GM18526 (cell line): Measurements from ENCODE around the gene GLRB.

Experiments
- POLR2A ChIP-seq: IDR thresholded peaks from 3 replicates; pipeline ENCODE4 v1.6.1; 2011; ENCODE audit not compliant: insufficient read length; ENCODE audit errors: extremely low read depth

GLRB gene

GRCh38 chr4:157075811-157076577 is at the start of gene GLRB:
TSS of gene GLRB (plus strand) at chr4:157076150. CDS start at chr4:157078025, 1,875 bp downstream.
- no peak for TF ChIP-seq POLR2A

- TF ChIP-seq POLR2A = no peak
Observed at GRCh38 chr4:157035471-157035870, 40.5 kb upstream of the GLRB start.

GRCh38 chr4:157040405-157040804 is 35.5 kb upstream of the GLRB start:
- no peak for TF ChIP-seq POLR2A

DNA sequence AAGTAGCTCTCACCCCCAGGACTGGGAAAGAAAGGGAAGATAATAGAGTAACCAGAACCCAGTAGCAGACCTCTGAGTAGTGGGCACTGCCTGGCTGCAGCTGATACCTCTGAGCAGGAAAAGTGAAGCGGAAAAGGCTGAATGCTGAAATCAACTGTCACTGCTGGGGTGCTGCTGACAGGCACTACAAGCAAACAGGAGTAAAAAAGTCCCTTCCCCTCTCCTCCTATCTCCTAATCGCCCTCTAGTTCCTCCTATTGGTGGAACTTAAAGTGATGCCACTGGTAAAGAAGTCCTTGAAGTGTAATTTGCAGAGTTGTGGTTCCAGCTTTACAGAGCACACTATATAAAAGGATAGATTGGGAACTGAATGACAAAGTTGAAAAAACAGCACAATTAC is 32.8 kb upstream of the GLRB start:
- no peak for TF ChIP-seq POLR2A

GRCh38 chr4:157045507-157046127 is 30.3 kb upstream of the GLRB start:
- no peak for TF ChIP-seq POLR2A

- no peak for TF ChIP-seq POLR2A
Observed at GRCh38 chr4:157048248-157048647, 27.7 kb upstream of the GLRB start.

DNA sequence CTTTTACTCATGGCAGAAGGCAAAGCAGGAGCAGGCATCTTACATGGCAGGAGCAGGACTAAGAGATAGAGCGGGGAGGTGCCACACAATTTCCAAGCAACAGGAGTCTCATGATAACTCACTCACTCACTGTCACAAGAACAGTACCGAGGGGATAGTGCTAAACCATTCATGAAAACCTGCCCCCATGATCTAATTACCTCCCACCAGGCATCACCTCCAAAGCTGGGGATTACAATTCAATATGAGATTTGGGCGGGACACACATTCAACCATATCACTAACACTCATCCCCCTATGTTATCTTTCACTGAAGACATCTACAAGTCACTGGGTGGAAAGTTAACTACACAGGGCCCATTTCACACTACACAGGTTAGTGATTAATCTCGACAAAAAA is 25.4 kb upstream of the GLRB start:
- no peak for TF ChIP-seq POLR2A

GRCh38 chr4:157052429-157053040 is 23.4 kb upstream of the GLRB start:
- TF ChIP-seq POLR2A = no peak

GRCh38 chr4:157057218-157057617 is 18.7 kb upstream of the GLRB start:
- TF ChIP-seq POLR2A = no peak

- no peak for TF ChIP-seq POLR2A
Observed at GRCh38 chr4:157072002-157072401, 3.9 kb upstream of the GLRB start.

GRCh38 chr4:157075401-157075800 is 549 bp upstream of the GLRB start:
- TF ChIP-seq POLR2A = no peak

GRCh38 chr4:157076578-157076947 is 613 bp downstream of the GLRB start:
- TF ChIP-seq POLR2A = no peak

DNA sequence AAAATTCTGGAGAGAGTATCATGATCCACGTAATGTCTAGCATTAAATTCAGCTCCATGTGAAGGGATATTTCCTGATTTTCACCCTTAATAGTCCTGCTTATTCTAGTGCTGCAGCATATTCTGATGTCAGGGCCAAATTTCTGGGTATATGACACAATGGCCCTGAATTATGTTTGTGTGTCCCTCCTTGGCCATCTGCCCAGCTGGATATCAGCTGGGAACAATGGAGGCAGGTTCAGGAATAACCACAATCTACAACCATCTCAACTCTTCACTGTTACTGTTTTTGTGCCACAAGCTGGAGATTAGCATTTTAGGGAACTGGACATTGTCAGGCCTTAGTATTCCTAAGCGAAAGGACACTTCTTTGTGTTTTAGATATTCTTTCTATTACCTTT is 3.5 kb downstream of the GLRB start:
- no peak for TF ChIP-seq POLR2A

DNA sequence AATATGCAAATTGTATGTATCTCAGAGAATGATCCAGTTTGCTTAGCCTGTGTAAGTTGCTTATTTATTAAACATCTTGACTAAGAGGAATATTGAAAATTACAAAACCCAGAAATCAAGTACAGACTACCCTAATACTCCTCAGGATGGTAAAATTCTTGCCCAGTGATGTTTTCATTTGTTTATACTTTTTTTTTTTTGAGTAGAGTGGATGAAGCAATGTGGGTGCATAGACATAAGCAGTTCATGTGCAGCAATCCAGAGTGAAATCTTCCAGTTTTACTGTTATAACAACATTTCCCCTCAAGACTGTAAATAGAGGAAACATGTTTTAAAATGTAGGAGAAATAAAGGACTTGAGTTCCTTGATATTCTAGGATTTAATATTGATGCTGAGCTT is 4.7 kb downstream of the GLRB start:
- TF ChIP-seq POLR2A = no peak

DNA sequence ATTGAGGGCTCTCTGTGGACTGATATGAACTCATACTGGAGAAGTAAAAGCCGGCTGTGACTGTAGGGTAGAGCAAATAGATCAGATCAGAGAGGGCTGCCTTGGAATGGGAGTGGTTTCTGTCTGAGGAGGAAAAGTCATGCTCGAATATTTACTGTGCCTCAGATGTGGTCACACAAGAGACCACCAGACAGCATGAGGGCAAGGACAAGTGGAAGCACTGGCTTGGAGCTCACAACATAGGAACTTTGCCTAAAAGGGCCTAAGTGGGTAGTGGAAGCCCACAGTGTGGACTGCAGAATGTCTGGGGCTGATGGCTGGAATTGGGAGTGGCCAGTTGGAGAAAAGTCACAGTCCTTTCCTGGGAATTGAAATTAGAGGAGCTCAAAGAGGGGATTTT is 19.8 kb downstream of the GLRB start:
- TF ChIP-seq POLR2A = no peak

DNA sequence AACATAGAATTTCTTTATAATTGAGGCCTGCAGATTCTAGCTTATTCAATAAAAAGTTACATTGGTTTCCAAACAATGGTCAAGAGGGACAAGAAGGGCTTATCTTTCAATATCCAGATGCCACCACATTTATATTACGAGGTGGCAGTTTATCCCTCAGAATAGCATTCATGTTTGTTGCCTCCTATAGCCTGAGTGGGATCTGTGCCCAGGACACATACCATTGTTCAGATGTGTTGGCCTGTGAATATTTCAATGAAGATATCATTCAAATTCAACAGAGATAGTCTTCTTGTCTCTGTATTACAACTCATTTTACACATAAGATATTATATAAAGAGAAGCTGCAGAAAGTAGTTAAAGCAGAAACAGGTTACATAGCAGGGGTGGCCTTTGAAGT is 20.5 kb downstream of the GLRB start:
- TF ChIP-seq POLR2A = no peak
